Epithelial cell of esophagus (primary cell): ENCODE measurements around the gene TBC1D23.
"Not testable (repeated sequence)": the region's sequence is repeated elsewhere in the genome, so short reads cannot be mapped to it uniquely, and the experiment has no call there.

Source experiments
- DNase-seq: peaks from one replicate; pipeline ENCODE4 v3.0.0; 2010; ENCODE audit warnings: low read depth
- H3K4me3 ChIP-seq: 2 replicates; pipeline ENCODE4 v1.5.1; 2011; ENCODE audit warnings: mild to moderate bottlenecking, low read length, control low read depth
- TF ChIP-seq, protein P1 (sequence below): IDR thresholded peaks from 2 replicates; pipeline ENCODE4 v1.5.1; 2011; ENCODE audit warnings: low read depth, mild to moderate bottlenecking, low read length, control low read depth, inconsistent platforms; ENCODE audit not compliant: insufficient read depth; ENCODE audit errors: missing control alignments

The TBC1D23 gene

DNA sequence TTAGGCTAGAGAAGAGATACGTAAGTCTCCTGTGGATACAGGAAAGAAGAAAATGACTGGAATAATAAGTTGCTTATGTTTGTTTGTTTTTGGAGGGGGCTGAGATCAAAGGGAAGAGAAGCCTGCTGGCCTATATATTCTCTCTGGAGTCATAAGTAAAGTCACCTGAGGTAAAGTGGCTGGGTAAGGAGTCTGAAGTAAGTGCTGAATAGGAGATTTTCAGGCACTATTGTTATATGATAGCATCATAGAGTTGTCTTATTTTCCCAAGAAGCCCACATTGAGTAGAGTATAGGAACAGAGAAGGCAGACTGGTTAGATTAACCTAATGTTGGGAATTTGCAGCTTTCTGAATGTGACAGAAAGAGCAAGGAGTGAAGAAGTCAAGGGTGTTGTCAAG is 10.7 kb downstream of the TBC1D23 start:
- no peak overlapping the region for H3K4me3 ChIP-seq
- TF ChIP-seq, protein P1, sequence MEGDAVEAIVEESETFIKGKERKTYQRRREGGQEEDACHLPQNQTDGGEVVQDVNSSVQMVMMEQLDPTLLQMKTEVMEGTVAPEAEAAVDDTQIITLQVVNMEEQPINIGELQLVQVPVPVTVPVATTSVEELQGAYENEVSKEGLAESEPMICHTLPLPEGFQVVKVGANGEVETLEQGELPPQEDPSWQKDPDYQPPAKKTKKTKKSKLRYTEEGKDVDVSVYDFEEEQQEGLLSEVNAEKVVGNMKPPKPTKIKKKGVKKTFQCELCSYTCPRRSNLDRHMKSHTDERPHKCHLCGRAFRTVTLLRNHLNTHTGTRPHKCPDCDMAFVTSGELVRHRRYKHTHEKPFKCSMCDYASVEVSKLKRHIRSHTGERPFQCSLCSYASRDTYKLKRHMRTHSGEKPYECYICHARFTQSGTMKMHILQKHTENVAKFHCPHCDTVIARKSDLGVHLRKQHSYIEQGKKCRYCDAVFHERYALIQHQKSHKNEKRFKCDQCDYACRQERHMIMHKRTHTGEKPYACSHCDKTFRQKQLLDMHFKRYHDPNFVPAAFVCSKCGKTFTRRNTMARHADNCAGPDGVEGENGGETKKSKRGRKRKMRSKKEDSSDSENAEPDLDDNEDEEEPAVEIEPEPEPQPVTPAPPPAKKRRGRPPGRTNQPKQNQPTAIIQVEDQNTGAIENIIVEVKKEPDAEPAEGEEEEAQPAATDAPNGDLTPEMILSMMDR, result no peak
- DNase-seq, result no peak

DNA sequence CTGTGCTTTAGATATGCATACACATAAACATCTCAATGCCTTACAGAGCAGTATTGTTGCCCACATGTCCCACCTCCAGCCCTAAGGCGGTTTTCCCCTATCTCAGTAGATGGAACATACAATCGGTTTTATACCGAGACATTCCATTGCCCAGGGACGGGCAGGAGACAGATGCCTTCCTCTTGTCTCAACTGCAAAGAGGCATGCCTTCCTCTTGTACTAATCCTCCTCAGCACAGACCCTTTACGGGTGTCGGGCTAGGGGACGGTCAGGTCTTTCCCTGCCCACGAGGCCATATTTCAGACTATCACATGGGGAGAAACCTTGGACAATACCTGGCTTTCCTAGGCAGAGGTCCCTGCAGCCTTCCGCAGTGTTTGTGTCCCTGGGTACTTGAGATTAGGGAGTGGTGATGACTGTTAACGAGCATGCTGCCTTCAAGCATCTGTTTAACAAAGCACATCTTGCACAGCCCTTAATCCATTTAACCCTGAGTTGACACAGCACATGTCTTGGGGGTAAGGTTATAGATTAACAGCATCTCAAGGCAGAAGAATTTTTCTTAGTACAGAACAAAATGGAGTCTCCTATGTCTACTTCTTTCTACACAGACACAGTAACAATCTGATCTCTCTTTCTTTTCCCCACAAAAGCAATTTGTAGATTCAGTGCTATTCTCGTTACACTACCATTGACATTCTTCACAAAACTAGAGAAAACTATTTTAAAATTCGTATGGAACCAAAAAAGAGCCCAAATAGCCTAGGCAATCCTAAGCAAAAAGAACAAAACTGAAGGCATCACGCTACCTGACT is 12.2 kb downstream of the TBC1D23 start:
- DNase-seq, H3K4me3 ChIP-seq: not testable (repeated sequence)

GRCh38 chr3:100274361-100274760 is 13.6 kb downstream of the TBC1D23 start:
- no peak for DNase-seq
- TF ChIP-seq, protein P1, result no peak
- H3K4me3 ChIP-seq, result no peak overlapping the region

DNA sequence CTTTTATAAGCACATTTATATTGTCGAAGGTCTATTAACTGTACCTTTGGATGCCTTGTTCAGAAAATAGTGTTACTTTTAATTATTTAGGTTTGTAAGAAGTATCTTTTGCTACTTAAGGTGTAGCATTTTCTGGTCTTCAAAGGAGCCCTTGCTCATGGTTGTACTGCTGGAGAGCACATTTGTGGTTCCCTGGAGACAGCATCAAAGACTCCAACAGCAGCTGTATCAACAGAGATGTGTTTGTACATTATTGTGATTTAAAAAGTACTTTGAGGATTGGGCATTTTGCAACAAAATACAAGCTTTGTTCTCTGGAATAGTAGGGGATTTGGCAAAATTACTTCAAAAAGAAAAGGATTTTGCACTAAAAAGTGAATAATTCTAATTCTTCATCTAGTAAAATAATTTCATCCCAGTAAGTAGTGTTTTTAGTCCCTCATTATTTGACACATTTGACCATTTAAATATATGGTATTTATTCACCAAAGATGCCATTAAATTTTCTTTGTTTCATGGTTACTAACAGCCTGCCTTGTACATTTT is 16.5 kb downstream of the TBC1D23 start:
- H3K4me3 ChIP-seq, result no peak overlapping the region
- TF ChIP-seq, protein P1, result no peak
- DNase-seq, result no peak

GRCh38 chr3:100278910-100279309 is 18.1 kb downstream of the TBC1D23 start:
- no peak overlapping the region for H3K4me3 ChIP-seq
- TF ChIP-seq, protein P1, result no peak
- DNase-seq, result no peak

- no peak for DNase-seq
- TF ChIP-seq, protein P1, result no peak
- no peak overlapping the region for H3K4me3 ChIP-seq
Observed at GRCh38 chr3:100288288-100288894, 27.6 kb downstream of the TBC1D23 start.

DNA sequence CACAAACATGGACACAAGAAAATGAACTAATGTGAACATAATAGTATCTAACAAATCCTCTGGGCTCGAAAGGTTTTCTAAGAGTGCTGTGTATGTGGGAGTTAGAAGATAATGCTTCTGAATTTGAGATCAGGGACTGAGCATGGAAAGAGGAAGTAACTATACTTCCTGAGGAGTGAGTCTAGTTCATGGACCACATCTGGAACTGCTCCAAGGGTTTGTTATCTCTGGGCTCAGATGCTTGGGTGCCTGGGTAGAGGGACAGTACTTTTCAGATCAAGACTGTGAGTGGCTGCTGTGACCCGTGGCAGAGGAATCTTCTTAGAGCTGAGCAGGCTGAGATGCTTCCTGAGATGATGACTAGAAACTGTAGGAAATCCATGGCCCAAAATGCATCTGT is 28.5 kb downstream of the TBC1D23 start:
- no peak for DNase-seq
- H3K4me3 ChIP-seq, result no peak overlapping the region
- TF ChIP-seq, protein P1, result no peak
